HepG2 (cell line): ENCODE measurements around the gene PASK. TPM values are rescaled to one million over a fixed set of nuclear protein-coding genes. Genes with fewer than 3 reads are reported as not detected.

Source experiments
- ERF ChIP-seq: IDR thresholded peaks from 2 replicates; pipeline ENCODE4 v1.6.1; 2018; ENCODE audit warnings: missing biosample characterization, missing genetic modification reagents
- FOXP4 ChIP-seq: sonication (generic); formaldehyde crosslinking; IDR thresholded peaks from 2 replicates; pipeline ENCODE4 v1.4.0; 2020; ENCODE audit warnings: missing genetic modification reagents
- KDM3A ChIP-seq: IDR thresholded peaks from 2 replicates; pipeline ENCODE4 v1.6.1; 2018; ENCODE audit warnings: low read depth, missing compliant biosample characterization
- PHF21A ChIP-seq: sonication (generic); formaldehyde crosslinking; IDR thresholded peaks from 2 replicates; pipeline ENCODE4 v1.5.0; 2020; ENCODE audit warnings: mild to moderate bottlenecking, missing genetic modification reagents
- PRPF4 ChIP-seq: fragments of 200-400 bp; formaldehyde crosslinking; IDR thresholded peaks from 2 replicates; pipeline ENCODE4 v1.6.1; 2016; ENCODE audit warnings: low read length, low read depth; ENCODE audit not compliant: poor library complexity, severe bottlenecking
- RAD51 ChIP-seq: fragments of 450-650 bp; IDR thresholded peaks from 2 replicates; pipeline ENCODE4 v1.6.1; 2016; ENCODE audit warnings: borderline replicate concordance
- REL ChIP-seq: sonication (generic); formaldehyde crosslinking; conservative IDR thresholded peaks from 2 replicates; pipeline ENCODE4 v1.8.0; 2022; ENCODE audit warnings: mild to moderate bottlenecking, missing genetic modification reagents, moderate library complexity
- ZNF292 ChIP-seq: sonication (generic); formaldehyde crosslinking; IDR thresholded peaks from 2 replicates; pipeline ENCODE4 v1.8.1; 2022; ENCODE audit warnings: mild to moderate bottlenecking, low read depth, missing genetic modification reagents, borderline replicate concordance
- ZNF318 ChIP-seq: sonication (generic); formaldehyde crosslinking; IDR thresholded peaks from 2 replicates; pipeline ENCODE4 v1.4.0; 2020; ENCODE audit warnings: mild to moderate bottlenecking, missing genetic modification reagents
- ZNF383 ChIP-seq: sonication (generic); formaldehyde crosslinking; IDR thresholded peaks from 2 replicates; pipeline ENCODE4 v1.4.0; 2020; ENCODE audit warnings: missing genetic modification reagents, mild to moderate bottlenecking, borderline replicate concordance
- ZNF597 ChIP-seq: sonication (generic); formaldehyde crosslinking; IDR thresholded peaks from 2 replicates; pipeline ENCODE4 v1.5.0; 2020; ENCODE audit warnings: missing genetic modification reagents
- ZNF607 ChIP-seq: sonication (generic); formaldehyde crosslinking; IDR thresholded peaks from 2 replicates; pipeline ENCODE4 v1.5.1; 2020; ENCODE audit warnings: missing genetic modification reagents, mild to moderate bottlenecking, borderline replicate concordance
- ZNF773 ChIP-seq: sonication (generic); formaldehyde crosslinking; IDR thresholded peaks from 2 replicates; pipeline ENCODE4 v1.4.0; 2020; ENCODE audit warnings: missing genetic modification reagents, borderline replicate concordance
- ZNF780A ChIP-seq: sonication (generic); formaldehyde crosslinking; IDR thresholded peaks from 2 replicates; pipeline ENCODE4 v1.8.0; 2022; ENCODE audit warnings: mild to moderate bottlenecking, missing genetic modification reagents, moderate library complexity
- ZSCAN25 ChIP-seq: sonication (generic); formaldehyde crosslinking; IDR thresholded peaks from 2 replicates; pipeline ENCODE4 v1.8.0; 2022; ENCODE audit warnings: mild to moderate bottlenecking, missing genetic modification reagents
- polyA plus RNA-seq, 8 experiments: library from polyadenylated mRNA; depleted of rRNA in 3 of 8; stranded (reverse) in 7 of 8; unstranded in 1 of 8; fragments of >200 nt; fragmentation: Illumina TruSeq in 4 of 8; extraction: Trizol in 4 of 8; gene quantifications; 2 replicates each; pipeline versions ENCODE4 v1.2.1 to v1.2.3, GENCODE V29; 2011 to 2016; ENCODE audit warnings: low read depth in 4 of 8, missing spikeins in 1 of 8, mixed read lengths in 1 of 8; ENCODE audit not compliant: insufficient read depth in 1 of 8
- total RNA-seq, 5 experiments: library from RNA; depleted of rRNA; stranded (reverse); fragments of >200 nt; fragmentation: Illumina TruSeq; extraction: Trizol; gene quantifications; 2 replicates each; pipeline ENCODE4 v1.2.3, GENCODE V29; 2016; ENCODE audit warnings: low read depth in 1 of 5
- TF ChIP-seq, protein P1 (sequence below): sonication (generic); formaldehyde crosslinking; IDR thresholded peaks from 2 replicates; pipeline ENCODE4 v1.9.0; 2021; ENCODE audit warnings: missing genetic modification reagents, borderline replicate concordance

Gene PASK
- total and polyA plus RNA-seq, 2 of the 13 experiments (the other 11 are each of a cell fraction or from before 2014, with no cell fraction given): 6.9 to 17.0 TPM

GRCh38 chr2:241149925-241150659, 820 bp upstream of the PASK start, which contains the start of gene PPP1R7 (continued):
- TF ChIP-seq ZNF318 (CRISPR knock-in tag): no peak
- TF ChIP-seq PHF21A (CRISPR knock-in tag): peak; percentile 27; the same call in 1 of the 2 replicates
- TF ChIP-seq ZNF780A (CRISPR knock-in tag): no peak
- TF ChIP-seq ZNF607 (CRISPR knock-in tag): no peak
- peak; percentile 38; the same call in 1 of the 2 replicates for TF ChIP-seq ZNF292 (CRISPR knock-in tag)
- peak; percentile 56; the same call in 1 of the 2 replicates for TF ChIP-seq ERF
- peak; percentile 33; the same call in 1 of the 2 replicates for TF ChIP-seq ZNF773 (CRISPR knock-in tag)
- TF ChIP-seq KDM3A (CRISPR knock-in tag): no peak
- no peak for TF ChIP-seq ZSCAN25 (CRISPR knock-in tag)
- TF ChIP-seq, protein P1, sequence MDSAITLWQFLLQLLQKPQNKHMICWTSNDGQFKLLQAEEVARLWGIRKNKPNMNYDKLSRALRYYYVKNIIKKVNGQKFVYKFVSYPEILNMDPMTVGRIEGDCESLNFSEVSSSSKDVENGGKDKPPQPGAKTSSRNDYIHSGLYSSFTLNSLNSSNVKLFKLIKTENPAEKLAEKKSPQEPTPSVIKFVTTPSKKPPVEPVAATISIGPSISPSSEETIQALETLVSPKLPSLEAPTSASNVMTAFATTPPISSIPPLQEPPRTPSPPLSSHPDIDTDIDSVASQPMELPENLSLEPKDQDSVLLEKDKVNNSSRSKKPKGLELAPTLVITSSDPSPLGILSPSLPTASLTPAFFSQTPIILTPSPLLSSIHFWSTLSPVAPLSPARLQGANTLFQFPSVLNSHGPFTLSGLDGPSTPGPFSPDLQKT (CRISPR knock-in tag): no peak
- TF ChIP-seq ZNF383: no peak
- TF ChIP-seq PRPF4: no peak
- no peak for TF ChIP-seq RAD51
- no peak for TF ChIP-seq REL
- no peak for TF ChIP-seq ZNF597
- peak; percentile 46; the same call in 1 of the 2 replicates for TF ChIP-seq FOXP4 (CRISPR knock-in tag)
